D341Med (cell line): ENCODE data around the gene MED12L.
A peak's percentile ranks its signal among the peaks of the same experiment; 100 is the strongest.

ENCODE experiments used
- DNase-seq: peaks from one replicate; pipeline ENCODE4 v3.0.0; 2012; ENCODE audit warnings: low spot score

MED12L gene

GRCh38 chr3:151410891-151411559 is 325.6 kb downstream of the MED12L start:
- no peak for DNase-seq

- peak; percentile 43 for DNase-seq
Observed at GRCh38 chr3:151412989-151413388, 327.5 kb downstream of the MED12L start.

GRCh38 chr3:151415289-151415688 is 329.8 kb downstream of the MED12L start:
- no peak for DNase-seq

GRCh38 chr3:151419806-151420205 is 334.3 kb downstream of the MED12L start:
- DNase-seq: no peak

GRCh38 chr3:151421938-151422337 is 336.5 kb downstream of the MED12L start:
- no peak for DNase-seq

GRCh38 chr3:151423091-151423490 is 337.6 kb downstream of the MED12L start:
- no peak for DNase-seq

- no peak for DNase-seq
Observed at GRCh38 chr3:151425627-151426340, 340.3 kb downstream of the MED12L start.

GRCh38 chr3:151426341-151426657 is 340.8 kb downstream of the MED12L start:
- DNase-seq: no peak

- no peak for DNase-seq
Observed at GRCh38 chr3:151428386-151428785, 342.9 kb downstream of the MED12L start.

GRCh38 chr3:151430821-151431484 is 345.5 kb downstream of the MED12L start:
- no peak for DNase-seq

- DNase-seq: no peak
Observed at GRCh38 chr3:151431940-151432339, 346.5 kb downstream of the MED12L start.

GRCh38 chr3:151432616-151433372 is 347.3 kb downstream of the MED12L start:
- no peak for DNase-seq

- no peak for DNase-seq
Observed at GRCh38 chr3:151434151-151434890, 348.9 kb downstream of the MED12L start.

- DNase-seq: no peak
Observed at GRCh38 chr3:151436675-151437446, 351.4 kb downstream of the MED12L start.

GRCh38 chr3:151437906-151438305 is 352.4 kb downstream of the MED12L start:
- DNase-seq: no peak

- peak; percentile 62 for DNase-seq
Observed at GRCh38 chr3:151439652-151440125, 354.2 kb downstream of the MED12L start.

GRCh38 chr3:151440940-151441339 is 355.5 kb downstream of the MED12L start:
- no peak for DNase-seq

GRCh38 chr3:151443583-151443982 is 358.1 kb downstream of the MED12L start:
- no peak for DNase-seq

GRCh38 chr3:151445273-151446001 is 360.0 kb downstream of the MED12L start:
- no peak for DNase-seq

GRCh38 chr3:151446002-151446340 is 360.5 kb downstream of the MED12L start:
- no peak for DNase-seq
